Activated T-helper 1 cell treated with Interleukin-2 at 50 U/mL for 16 hours (primary cell): ENCODE measurements around the gene ABCG4.
"Not testable (repeated sequence)": the region's sequence is repeated elsewhere in the genome, so short reads cannot be mapped to it uniquely, and the experiment has no call there.

Experiments
- DNase-seq: peaks from one replicate; pipeline ENCODE4 v3.0.0-alpha.2; 2020; ENCODE audit warnings: low read depth

The ABCG4 gene

GRCh38 chr11:119184399-119184798 lies 35.5 kb downstream of the ABCG4 start:
- not testable (repeated sequence) for DNase-seq

GRCh38 chr11:119185981-119186634 lies 37.3 kb downstream of the ABCG4 start:
- no peak for DNase-seq

GRCh38 chr11:119187123-119187892 lies 38.5 kb downstream of the ABCG4 start:
- DNase-seq, result no peak

- no peak for DNase-seq
Observed at GRCh38 chr11:119188067-119188466, 39.2 kb downstream of the ABCG4 start.

- DNase-seq, result no peak
Observed at GRCh38 chr11:119188887-119189286, 40.0 kb downstream of the ABCG4 start.

- DNase-seq, result no peak
Observed at GRCh38 chr11:119189393-119189792, 40.5 kb downstream of the ABCG4 start.

DNA sequence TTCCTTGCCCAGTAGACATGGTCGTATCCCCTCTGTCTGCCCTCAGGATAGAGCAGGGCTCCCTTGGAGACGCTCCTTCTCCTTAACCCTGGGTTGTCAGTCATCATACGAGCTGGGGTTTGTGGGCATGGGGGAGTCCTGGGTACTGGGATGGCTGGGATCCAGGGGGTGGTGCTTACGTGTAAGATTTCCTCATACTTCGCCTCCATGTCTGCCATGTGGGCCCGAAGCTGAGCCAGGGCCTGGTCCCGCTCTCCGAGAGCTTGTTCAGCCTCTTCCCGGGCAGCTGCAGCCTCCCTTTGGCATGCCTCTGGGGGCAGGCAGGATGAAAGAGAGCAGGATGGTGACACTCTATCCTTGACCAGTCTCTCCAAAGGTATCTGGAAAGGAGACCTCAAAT lies 41.7 kb downstream of the ABCG4 start:
- DNase-seq, result no peak

GRCh38 chr11:119191265-119191664 lies 42.4 kb downstream of the ABCG4 start:
- not testable (repeated sequence) for DNase-seq

GRCh38 chr11:119192111-119192510 lies 43.3 kb downstream of the ABCG4 start:
- DNase-seq, result no peak

GRCh38 chr11:119193001-119193400 lies 44.1 kb downstream of the ABCG4 start:
- DNase-seq, result no peak

- no peak for DNase-seq
Observed at GRCh38 chr11:119193626-119194025, 44.8 kb downstream of the ABCG4 start.

DNA sequence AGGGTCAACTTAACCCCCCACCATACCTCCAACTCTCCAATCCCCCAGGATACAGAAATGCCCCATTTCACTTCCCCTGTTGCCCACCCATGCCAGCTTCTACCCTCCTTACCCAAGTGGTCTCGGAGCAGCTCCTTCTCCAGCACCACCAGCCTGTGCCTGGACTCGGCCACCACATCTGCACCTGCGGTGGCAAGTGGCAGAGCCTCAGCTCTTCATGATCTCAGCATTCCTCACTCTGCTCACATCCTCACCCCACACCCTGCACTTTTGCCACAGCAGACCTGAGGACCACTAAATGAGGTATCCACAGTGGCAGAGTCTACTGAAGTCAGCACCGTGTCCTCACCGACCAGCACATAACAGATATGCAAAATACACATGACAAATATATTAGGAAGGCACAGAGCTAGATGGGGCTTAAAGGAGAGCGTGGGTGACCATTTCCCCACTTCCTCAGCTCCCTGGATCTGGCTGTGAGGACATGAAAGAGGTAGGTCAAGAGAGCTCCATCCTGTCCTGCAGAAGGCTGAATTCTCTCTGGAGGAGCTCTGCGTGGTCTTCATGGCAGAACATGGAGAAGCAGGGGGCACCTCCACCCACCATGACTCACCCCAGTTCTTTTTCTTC lies 46.1 kb downstream of the ABCG4 start:
- DNase-seq, result no peak

- DNase-seq, result no peak
Observed at GRCh38 chr11:119195680-119196079, 46.8 kb downstream of the ABCG4 start.

- peak; percentile 41 for DNase-seq
Observed at GRCh38 chr11:119196833-119197483, 48.1 kb downstream of the ABCG4 start.

DNA sequence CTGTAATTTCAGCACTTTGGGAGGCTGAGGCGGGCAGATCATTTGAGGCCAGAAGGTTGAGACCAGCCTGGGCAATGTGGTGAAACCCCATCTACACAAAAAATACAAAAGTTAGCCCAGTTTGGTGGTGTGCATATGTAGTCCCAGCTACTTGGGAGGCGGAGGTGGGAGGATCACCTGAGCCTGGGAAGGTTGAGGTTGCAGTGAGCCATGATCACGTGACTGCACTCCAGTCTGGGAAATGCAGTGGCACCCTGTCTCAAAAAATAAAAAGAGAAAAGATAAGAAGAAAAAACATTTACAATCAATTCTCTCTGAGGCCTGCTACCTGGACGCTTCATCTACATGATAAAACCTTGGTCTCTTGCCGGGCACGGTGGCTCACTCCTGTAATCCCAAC lies 50.1 kb downstream of the ABCG4 start:
- no peak for DNase-seq

DNA sequence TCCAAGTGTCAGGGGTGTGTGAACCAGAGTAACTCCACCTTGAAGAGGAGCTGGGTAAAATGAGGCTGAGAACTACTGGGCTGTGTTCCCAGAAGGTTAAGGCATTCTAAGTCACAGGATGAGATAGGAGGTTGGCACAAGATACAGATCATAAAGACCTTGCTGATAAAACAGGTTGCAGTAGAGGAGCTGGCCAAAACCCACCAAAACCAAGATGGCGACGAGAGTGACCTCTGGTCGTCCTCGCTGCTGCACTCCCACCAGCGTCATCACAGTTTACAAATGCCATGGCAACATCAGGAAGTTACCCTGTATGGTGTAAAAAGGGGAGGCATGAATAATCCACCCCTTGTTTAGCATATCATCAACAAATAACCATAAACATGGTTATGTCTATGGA lies 52.4 kb downstream of the ABCG4 start:
- DNase-seq, result not testable (repeated sequence)

DNA sequence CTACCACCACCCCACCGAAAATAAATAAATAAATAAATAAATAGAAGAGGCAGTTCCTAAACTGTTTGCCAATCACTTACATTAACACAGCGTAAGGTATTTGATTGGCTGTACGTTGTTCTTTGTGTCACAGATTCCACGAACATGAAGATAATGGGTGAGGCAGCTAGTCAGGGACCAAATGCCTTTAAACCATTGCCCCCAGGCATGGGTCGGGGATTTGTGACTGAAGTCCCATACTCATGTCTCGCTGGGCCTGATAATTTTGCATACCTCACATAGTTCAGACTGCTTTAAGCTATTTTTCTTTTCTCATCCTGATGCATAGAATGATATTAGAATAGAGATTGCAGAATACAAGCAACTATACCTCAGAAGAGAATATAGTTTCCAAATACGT lies 53.7 kb downstream of the ABCG4 start:
- no peak for DNase-seq

DNA sequence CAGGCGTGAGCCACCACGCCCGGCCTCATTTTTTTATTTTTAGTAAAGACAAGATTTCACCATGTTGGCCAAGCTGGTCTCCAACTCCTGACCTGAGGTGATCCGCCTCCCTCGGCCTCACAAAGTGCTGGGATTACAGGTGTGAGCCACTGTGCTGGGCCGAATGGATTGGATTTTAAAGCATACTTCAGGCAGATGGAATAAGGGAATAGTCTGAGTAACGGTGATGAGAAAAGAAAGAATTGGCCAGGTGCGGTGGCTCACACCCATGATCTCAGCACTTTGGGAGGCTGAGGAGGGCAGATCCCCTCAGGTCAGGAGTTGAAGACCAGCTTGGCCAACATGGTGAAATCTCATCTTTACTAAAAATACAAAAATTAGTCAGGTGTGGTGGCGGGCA lies 55.2 kb downstream of the ABCG4 start:
- no peak for DNase-seq

- DNase-seq, result no peak
Observed at GRCh38 chr11:119205080-119205479, 56.2 kb downstream of the ABCG4 start.

DNA sequence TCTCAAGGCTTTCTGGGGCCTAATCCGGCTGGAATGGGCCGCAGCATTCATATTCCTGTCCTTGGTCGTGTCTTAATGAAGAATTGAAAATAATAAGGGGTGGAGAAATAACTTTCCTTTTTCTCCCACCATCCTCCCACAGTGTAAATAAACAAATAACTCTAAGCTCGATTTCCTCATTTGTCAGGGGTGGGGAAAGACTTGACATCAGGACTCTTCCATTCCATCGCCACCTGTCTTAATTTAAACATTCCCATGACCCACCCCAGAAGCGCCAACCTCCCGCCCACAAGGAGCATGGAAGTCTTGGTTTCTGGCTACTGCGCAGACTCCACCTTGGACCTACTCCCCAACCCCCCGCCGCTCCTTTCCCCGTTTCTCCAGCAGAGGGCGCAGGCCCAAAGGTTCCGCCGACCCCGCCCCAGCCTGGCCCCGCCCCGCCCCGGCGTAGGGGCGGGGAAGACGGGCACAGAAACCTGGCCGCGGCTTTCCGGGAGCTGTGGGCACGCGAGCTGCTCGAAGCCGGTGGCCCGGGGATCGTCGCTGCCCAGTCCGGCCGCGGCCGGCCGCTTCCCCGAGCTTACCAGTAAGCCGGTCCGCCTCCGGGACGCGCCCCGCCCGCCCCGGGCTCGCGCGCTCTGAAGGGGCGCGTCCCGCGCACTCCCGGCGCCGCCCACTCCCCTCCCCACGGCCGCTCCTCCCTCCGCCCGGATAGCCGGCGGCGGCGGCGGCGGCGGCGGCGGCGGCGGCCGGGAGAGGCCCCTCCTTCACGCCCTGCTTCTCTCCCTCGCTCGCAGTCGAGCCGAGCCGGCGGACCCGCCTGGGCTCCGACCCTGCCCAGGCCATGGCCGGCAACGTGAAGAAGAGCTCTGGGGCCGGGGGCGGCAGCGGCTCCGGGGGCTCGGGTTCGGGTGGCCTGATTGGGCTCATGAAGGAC lies 57.0 kb downstream of the ABCG4 start, which contains the start of gene CBL:
CBL (plus strand) TSS at position 766 of the 937 bp plus-strand sequence; CDS start at position 845, 79 bp downstream.
- DNase-seq, result peak; percentile 96
